ENCODE results near the gene CCDC85C. TPM values are rescaled to one million over a fixed set of nuclear protein-coding genes. Genes with fewer than 3 reads are reported as not detected.
A peak's percentile ranks its signal among the peaks of the same experiment; 100 is the strongest.

Gene CCDC85C
- total RNA-seq, 1 experiment from 2014 or later = 42.3 TPM

DNA sequence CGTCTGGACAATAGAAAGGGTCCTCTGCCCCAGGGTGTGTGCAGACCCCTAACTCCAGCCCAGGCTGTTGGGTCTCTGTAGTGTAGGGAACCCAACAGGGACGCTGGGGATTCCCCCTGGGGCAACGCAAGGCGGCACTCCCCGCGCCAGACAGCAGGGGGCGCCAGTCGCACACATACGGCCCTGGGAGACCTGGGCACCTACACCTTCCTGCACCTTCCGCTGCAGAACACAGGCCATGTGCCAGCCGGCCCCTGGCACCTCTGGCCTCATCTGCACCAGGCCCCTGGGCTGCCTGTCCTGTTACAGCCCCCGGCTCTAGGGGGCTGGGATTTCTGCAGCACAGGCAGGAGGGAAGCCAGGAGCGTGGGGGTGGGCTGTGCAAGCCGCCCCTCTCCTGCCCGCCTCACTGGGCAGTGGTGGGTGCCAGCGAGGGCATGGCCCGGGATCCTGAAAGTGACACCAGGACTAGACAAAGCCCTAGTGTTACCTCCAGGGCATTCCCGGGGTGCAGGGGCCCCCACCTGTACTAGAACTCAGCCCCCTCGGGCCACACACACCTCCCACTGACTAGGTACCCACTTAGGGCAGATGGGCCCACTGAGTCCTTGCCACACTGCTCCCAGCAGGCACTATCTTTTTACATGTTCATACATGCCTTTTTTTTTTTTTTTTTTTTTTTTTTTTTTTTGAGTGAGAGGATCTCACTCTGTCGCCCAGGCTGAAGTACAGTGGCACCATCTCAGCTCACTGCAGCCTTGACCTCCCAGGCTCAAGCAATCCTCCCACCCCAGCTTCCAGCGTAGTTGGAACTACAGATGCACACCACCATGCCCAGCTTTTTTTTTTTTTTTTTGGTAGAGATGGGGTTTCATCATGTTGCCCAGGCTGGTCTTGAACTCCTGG, 85.3 kb downstream of the CCDC85C start:
- H2AFZ ChIP-seq (ENCODE audit: low read depth, low read length, poor library complexity, severe bottlenecking) = no peak overlapping the region
- H3K9me3 ChIP-seq (ENCODE audit: control insufficient read depth in 1 of 2, insufficient read depth in 1 of 2, low read depth in 1 of 2, low read length in 2 of 2) = no peaks in the 10 kb centered on the region
- no peaks in the 10 kb centered on the region for H3K27me3 ChIP-seq (ENCODE audit: insufficient read depth, low read length)
- H3K4me2 ChIP-seq (ENCODE audit: low read length) = no peak overlapping the region
- H3K4me1 ChIP-seq (ENCODE audit: control insufficient read depth in 1 of 2, insufficient read depth in 2 of 2, low read length in 2 of 2) = peaks cover 0 to 6% of the 10 kb centered on the region in 2 experiments; a peak in 2 of 4 replicates
- DNase-seq (ENCODE audit: low read depth, low spot score) (peak; percentile 23), ATAC-seq (peak; percentile 86)
- ChIA-PET POLR2A (no interaction called here), RAD21 (ENCODE audit: low non-redundant PET in 1 of 2, low total read pairs in 2 of 2, uncharacterized antibody in 2 of 2, unreplicated experiment in 2 of 2) (no interaction called here), CTCF (interaction anchor here (0.7 to 1.3 kb wide), 2 partner anchors 58 to 110 kb away, joined by 3 read pairs; no protein-coding TSS in a partner anchor)
- no peak overlapping the region for H3K27ac ChIP-seq (ENCODE audit: low read depth, low read length)
- H3K9me2 ChIP-seq (ENCODE audit: insufficient read depth) = no peaks in the 10 kb centered on the region
- H3K79me2 ChIP-seq (ENCODE audit: insufficient read depth, low read length) = peaks cover 7% of the 10 kb centered on the region; the same call in 1 of the 2 replicates
- intact Hi-C loops (cut with micrococcal nuclease) = loop anchor here (1.0 kb wide), 3 partner anchors 111 to 367 kb away; no protein-coding TSS in a partner anchor
- H4K20me1 ChIP-seq (ENCODE audit: insufficient read depth) = no peaks in the 10 kb centered on the region
- H3K36me3 ChIP-seq (ENCODE audit: control insufficient read depth in 1 of 2, insufficient read depth in 2 of 2, low read length in 2 of 2) = peaks cover 0 to 4% of the 10 kb centered on the region in 2 experiments; a peak in 1 of 4 replicates
- H3K4me3 ChIP-seq (replicated peaks in 1 of 2; ENCODE audit: low read depth in 1 of 2, low read length in 2 of 2) = no peak overlapping the region
- no TSS peak for BruUV-seq (replicated peaks)
- H3K9ac ChIP-seq (ENCODE audit: low read length) = no peak overlapping the region
- TF ChIP-seq JUND (IDR thresholded peaks at IDR 0.05) (no peak), RAD21 (IDR thresholded peaks at IDR 0.05; ENCODE audit: low read depth) (peak; percentile 98), ZNF274 (IDR thresholded peaks at IDR 0.05; ENCODE audit: low read depth, low read length) (no peak), TCF7L2 (IDR thresholded peaks at IDR 0.05; ENCODE audit: borderline replicate concordance, extremely low read depth, insufficient read depth, insufficient read length) (no peak), SP1 (IDR thresholded peaks at IDR 0.05; ENCODE audit: low read depth) (no peak), ZFX (IDR thresholded peaks at IDR 0.05) (no peak), CEBPB (IDR thresholded peaks at IDR 0.05; ENCODE audit: low read depth) (no peak), YY1 (IDR thresholded peaks at IDR 0.05; ENCODE audit: extremely low read depth, insufficient replicate concordance, low read depth, low read length) (peak; percentile 8), SIN3A (IDR thresholded peaks at IDR 0.05; ENCODE audit: low read depth) (no peak), SRF (IDR thresholded peaks at IDR 0.05; ENCODE audit: low read depth) (no peak), EZH2 (IDR thresholded peaks at IDR 0.05) (no peak), POLR2AphosphoS5 (IDR thresholded peaks at IDR 0.05; ENCODE audit: low read depth, low read length) (no peak), EGR1 (IDR thresholded peaks at IDR 0.05; ENCODE audit: low read depth) (no peak), POLR2A (IDR thresholded peaks at IDR 0.05; ENCODE audit: borderline replicate concordance, extremely low read depth, insufficient read depth, insufficient read length) (no peak), ELF1 (IDR thresholded peaks at IDR 0.05; ENCODE audit: borderline replicate concordance, low read depth) (no peak), EZH2phosphoT487 (IDR thresholded peaks at IDR 0.05; ENCODE audit: borderline replicate concordance) (no peak)
- TF ChIP-seq, protein P1, sequence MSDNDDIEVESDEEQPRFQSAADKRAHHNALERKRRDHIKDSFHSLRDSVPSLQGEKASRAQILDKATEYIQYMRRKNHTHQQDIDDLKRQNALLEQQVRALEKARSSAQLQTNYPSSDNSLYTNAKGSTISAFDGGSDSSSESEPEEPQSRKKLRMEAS (IDR thresholded peaks at IDR 0.05) = no peak
- TF ChIP-seq, protein P2, sequence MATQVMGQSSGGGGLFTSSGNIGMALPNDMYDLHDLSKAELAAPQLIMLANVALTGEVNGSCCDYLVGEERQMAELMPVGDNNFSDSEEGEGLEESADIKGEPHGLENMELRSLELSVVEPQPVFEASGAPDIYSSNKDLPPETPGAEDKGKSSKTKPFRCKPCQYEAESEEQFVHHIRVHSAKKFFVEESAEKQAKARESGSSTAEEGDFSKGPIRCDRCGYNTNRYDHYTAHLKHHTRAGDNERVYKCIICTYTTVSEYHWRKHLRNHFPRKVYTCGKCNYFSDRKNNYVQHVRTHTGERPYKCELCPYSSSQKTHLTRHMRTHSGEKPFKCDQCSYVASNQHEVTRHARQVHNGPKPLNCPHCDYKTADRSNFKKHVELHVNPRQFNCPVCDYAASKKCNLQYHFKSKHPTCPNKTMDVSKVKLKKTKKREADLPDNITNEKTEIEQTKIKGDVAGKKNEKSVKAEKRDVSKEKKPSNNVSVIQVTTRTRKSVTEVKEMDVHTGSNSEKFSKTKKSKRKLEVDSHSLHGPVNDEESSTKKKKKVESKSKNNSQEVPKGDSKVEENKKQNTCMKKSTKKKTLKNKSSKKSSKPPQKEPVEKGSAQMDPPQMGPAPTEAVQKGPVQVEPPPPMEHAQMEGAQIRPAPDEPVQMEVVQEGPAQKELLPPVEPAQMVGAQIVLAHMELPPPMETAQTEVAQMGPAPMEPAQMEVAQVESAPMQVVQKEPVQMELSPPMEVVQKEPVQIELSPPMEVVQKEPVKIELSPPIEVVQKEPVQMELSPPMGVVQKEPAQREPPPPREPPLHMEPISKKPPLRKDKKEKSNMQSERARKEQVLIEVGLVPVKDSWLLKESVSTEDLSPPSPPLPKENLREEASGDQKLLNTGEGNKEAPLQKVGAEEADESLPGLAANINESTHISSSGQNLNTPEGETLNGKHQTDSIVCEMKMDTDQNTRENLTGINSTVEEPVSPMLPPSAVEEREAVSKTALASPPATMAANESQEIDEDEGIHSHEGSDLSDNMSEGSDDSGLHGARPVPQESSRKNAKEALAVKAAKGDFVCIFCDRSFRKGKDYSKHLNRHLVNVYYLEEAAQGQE (IDR thresholded peaks at IDR 0.05; ENCODE audit: low read depth) = no peak
- TF ChIP-seq, protein P3, sequence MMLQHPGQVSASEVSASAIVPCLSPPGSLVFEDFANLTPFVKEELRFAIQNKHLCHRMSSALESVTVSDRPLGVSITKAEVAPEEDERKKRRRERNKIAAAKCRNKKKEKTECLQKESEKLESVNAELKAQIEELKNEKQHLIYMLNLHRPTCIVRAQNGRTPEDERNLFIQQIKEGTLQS (IDR thresholded peaks at IDR 0.05) = no peak
- TF ChIP-seq, protein P4, sequence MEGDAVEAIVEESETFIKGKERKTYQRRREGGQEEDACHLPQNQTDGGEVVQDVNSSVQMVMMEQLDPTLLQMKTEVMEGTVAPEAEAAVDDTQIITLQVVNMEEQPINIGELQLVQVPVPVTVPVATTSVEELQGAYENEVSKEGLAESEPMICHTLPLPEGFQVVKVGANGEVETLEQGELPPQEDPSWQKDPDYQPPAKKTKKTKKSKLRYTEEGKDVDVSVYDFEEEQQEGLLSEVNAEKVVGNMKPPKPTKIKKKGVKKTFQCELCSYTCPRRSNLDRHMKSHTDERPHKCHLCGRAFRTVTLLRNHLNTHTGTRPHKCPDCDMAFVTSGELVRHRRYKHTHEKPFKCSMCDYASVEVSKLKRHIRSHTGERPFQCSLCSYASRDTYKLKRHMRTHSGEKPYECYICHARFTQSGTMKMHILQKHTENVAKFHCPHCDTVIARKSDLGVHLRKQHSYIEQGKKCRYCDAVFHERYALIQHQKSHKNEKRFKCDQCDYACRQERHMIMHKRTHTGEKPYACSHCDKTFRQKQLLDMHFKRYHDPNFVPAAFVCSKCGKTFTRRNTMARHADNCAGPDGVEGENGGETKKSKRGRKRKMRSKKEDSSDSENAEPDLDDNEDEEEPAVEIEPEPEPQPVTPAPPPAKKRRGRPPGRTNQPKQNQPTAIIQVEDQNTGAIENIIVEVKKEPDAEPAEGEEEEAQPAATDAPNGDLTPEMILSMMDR (IDR thresholded peaks at IDR 0.05 in 2 of 3, conservative IDR thresholded peaks at IDR 0.05 in 1 of 3; ENCODE audit: borderline replicate concordance in 1 of 3, insufficient read depth in 1 of 3, low read depth in 2 of 3, low read length in 2 of 3) = peak; percentile 90 to 95 (median 93)

Data from HCT116 (cell line).